Heart left ventricle (tissue), 16 donors: Measurements from ENCODE around the gene HNRNPL. TPM values are rescaled to one million over a fixed set of nuclear protein-coding genes. Genes with fewer than 3 reads are reported as not detected.
"Not testable (repeated sequence)": the region's sequence is repeated elsewhere in the genome, so short reads cannot be mapped to it uniquely, and the experiment has no call there.

Source experiments
- ATAC-seq, 4 donors: fragments of 200-7000 bp; cut with Tn5 transposase; one replicate each; pipeline ENCODE4 v1.9.1; 2020 to 2022; ENCODE audit warnings: moderate library complexity in 4 of 4, mild to moderate bottlenecking in 3 of 4, moderate number of reproducible peaks in 1 of 4
- DNase-seq, 5 donors: peaks; one replicate each; pipeline ENCODE4 v3.0.0-alpha.2; 2020
- H3K27ac ChIP-seq, 12 donors: fragments of 200-600 bp; sonication (generic) in 4 of 12; one replicate each; pipeline versions ENCODE4 v1.5.0 to v1.8.0; 2016 to 2022; ENCODE audit warnings: mild to moderate bottlenecking in 2 of 12
- H3K27me3 ChIP-seq, 9 donors: fragments of 200-600 bp; sonication (generic) in 2 of 9; one replicate each; pipeline versions ENCODE4 v1.5.1 to v1.8.0; 2016 to 2022; ENCODE audit warnings: mild to moderate bottlenecking in 3 of 9
- H3K36me3 ChIP-seq, 9 donors: fragments of 200-600 bp; sonication (generic) in 2 of 9; one replicate each; pipeline versions ENCODE4 v1.5.0 to v1.8.0; 2018 to 2022; ENCODE audit warnings: mild to moderate bottlenecking in 2 of 9
- H3K4me1 ChIP-seq, 12 donors: fragments of 200-600 bp; sonication (generic) in 4 of 12; one replicate each; pipeline versions ENCODE4 v1.5.0 to v1.8.0; 2016 to 2022; ENCODE audit warnings: mild to moderate bottlenecking in 3 of 12
- H3K4me3 ChIP-seq, 12 donors: fragments of 200-600 bp; sonication (generic) in 4 of 12; one replicate each; pipeline versions ENCODE4 v1.5.0 to v1.8.0; 2017 to 2022; ENCODE audit warnings: mild to moderate bottlenecking in 9 of 12, moderate library complexity in 4 of 12
- H3K9me3 ChIP-seq, 12 donors: fragments of 200-600 bp; sonication (generic) in 4 of 12; one replicate each; pipeline versions ENCODE4 v1.5.0 to v1.8.0; 2016 to 2022; ENCODE audit warnings: mild to moderate bottlenecking in 1 of 12
- CTCF ChIP-seq, 12 donors: fragments of 200-600 bp; sonication (generic) in 4 of 12; IDR thresholded peaks; one replicate each; pipeline versions ENCODE4 v1.5.0 to v1.8.0; 2018 to 2022; ENCODE audit warnings: antibody characterized with exemption in 12 of 12, mild to moderate bottlenecking in 5 of 12
- POLR2A ChIP-seq, 2 donors: fragments of 450-650 bp; IDR thresholded peaks; one replicate each; pipeline ENCODE4 v1.6.1; 2017; ENCODE audit warnings: antibody characterized with exemption in 2 of 2, mild to moderate bottlenecking in 2 of 2, moderate library complexity in 2 of 2
- WGBS, 4 donors: extraction: QIAGEN DNeasy Blood & Tissue Kit in 2 of 4; methylation state at CpG; one replicate each; pipeline versions ENCODE4 v1.1.5 to v1.1.7; 2013 to 2018; 5-methylcytosine and 5-hydroxymethylcytosine counted together
- intact Hi-C, 10 donors: fragments of 100-400 bp; cut with DNase I; formaldehyde crosslinking; loops; one replicate each; pipeline versions ENCODE4 v1.11.1 to v1.14.2; 2022
- polyA plus RNA-seq, 2 donors: library from polyadenylated mRNA; stranded (reverse); fragments of 200-250 nt; gene quantifications; one replicate each; pipeline ENCODE4 v1.2.3, GENCODE V29; 2013
- total RNA-seq, 9 donors: library from RNA; depleted of rRNA in 2 of 9; stranded (reverse); fragments of >200 nt in 2 of 9; fragmentation: NEBNext Ultra II Directional in 3 of 9; extraction: Animal tissue kit (Norgen Biotek cat#: 25700) in 3 of 9; gene quantifications; one replicate each; pipeline versions ENCODE4 v1.1.0 to v1.2.4, GENCODE V29; 2016 to 2023
- donor health status: ischemic (EF 13 %, LVEDD 7.1; RV severe dilation, severe dysfunction).
- donor health status: healthy with polysubstance abuse.
- donor health status: DM: no; HTN: yes; CAD: no.
- donor health status: DM: no; HTN: no; CAD: no.
- donor health status: ischemic (EF 25% LVEDD 6.9; RV normal size, moderate dysfunction).
- donor health status: ischemic (EF 25% LVEDD 5.7; RV mildly dilated, moderate dysfunction).
- donor health status: healthy.
- donor health status: DM: yes; HTN: yes; CAD: no.
- donor health status: ischemic (EF 35%, LVEDD 5.7; RV mildly dilated, moderate dysfunction).
- donor health status: nonischemic (EF 11% LVEDD 7.7; RV severe dilation, severe dysfunction).
- donor health status: DM: yes; HTN: yes; CAD: no.
- donor health status: PGD.
- donor health status: ischemic (EF 29% LVEDD 5.4; RV normal size, mild dysfunction).
- donor health status: nonischemic (EF 23%, LVEDD 6.1; RV moderate dilation, normal function).

HNRNPL gene
- total and polyA plus RNA-seq, 11 donors, result 93.6 to 256 (median 149) TPM

GRCh38 chr19:38800577-38801347, 49.0 kb downstream of the HNRNPL start:
- intact Hi-C loops, result loop anchor here in 2 of 10 donors (10.0 kb wide), 2 partner anchors 46 to 66 kb away; no protein-coding TSS in a partner anchor
- WGBS, 4 donors, result 90 to 96% (median 92%) methylated on average over 5 of the region's 5 CpGs
- no peak for DNase-seq

GRCh38 chr19:38799104-38799503, 50.7 kb downstream of the HNRNPL start:
- DNase-seq, result no peak
- no peak overlapping the region for H3K27ac ChIP-seq
- intact Hi-C loops, result no loop called here
- TF ChIP-seq CTCF (IDR thresholded peaks at IDR 0.05) (no peak), POLR2A (IDR thresholded peaks at IDR 0.05) (no peak)
- no peaks in the 10 kb centered on the region for H3K27me3 ChIP-seq
- H3K4me1 ChIP-seq, result no peaks in the 10 kb centered on the region
- H3K9me3 ChIP-seq, result no peaks in the 10 kb centered on the region
- no peaks in the 10 kb centered on the region for H3K36me3 ChIP-seq
- ATAC-seq, result no peak
- no peak overlapping the region for H3K4me3 ChIP-seq
- WGBS, 4 donors, result 91 to 95% (median 93%) methylated on average over 10 of the region's 10 CpGs

More at GRCh38 chr19:38800577-38801347, 49.0 kb downstream of the HNRNPL start:
- no peaks in the 10 kb centered on the region for H3K27me3 ChIP-seq
- no peak for TF ChIP-seq POLR2A (IDR thresholded peaks at IDR 0.05)
- TF ChIP-seq CTCF (IDR thresholded peaks at IDR 0.05), result no peak
- no peak overlapping the region for H3K27ac ChIP-seq
- H3K4me3 ChIP-seq, result no peak overlapping the region
- no peaks in the 10 kb centered on the region for H3K36me3 ChIP-seq
- H3K9me3 ChIP-seq, result no peaks in the 10 kb centered on the region
- ATAC-seq, result no peak
- peaks cover 0 to 6% (median 0%) of the 10 kb centered on the region in 12 donors for H3K4me1 ChIP-seq

GRCh38 chr19:38797781-38798180, 52.0 kb downstream of the HNRNPL start:
- ATAC-seq, DNase-seq, H3K27me3 ChIP-seq, H3K4me3 ChIP-seq, H3K27ac ChIP-seq, H3K36me3 ChIP-seq, H3K4me1 ChIP-seq, H3K9me3 ChIP-seq, intact Hi-C loops: not testable (repeated sequence)
- 92 to 93% methylated on average over 27 to 32 of the region's 33 CpGs; no CpG with 5 or more reads in 2 of the 4 donors for WGBS, 4 donors

GRCh38 chr19:38796154-38796553, 53.6 kb downstream of the HNRNPL start:
- TF ChIP-seq POLR2A (IDR thresholded peaks at IDR 0.05), result no peak
- no peak for TF ChIP-seq CTCF (IDR thresholded peaks at IDR 0.05)
- no peak for ATAC-seq
- Histone ChIP-seq H3K36me3 (no peaks in the 10 kb centered on the region), H3K27ac (no peak overlapping the region), H3K4me1 (peaks cover 0 to 5% (median 0%) of the 10 kb centered on the region in 12 donors), H3K27me3 (no peaks in the 10 kb centered on the region), H3K9me3 (no peaks in the 10 kb centered on the region), H3K4me3 (no peak overlapping the region)
- WGBS, 4 donors, result 64 to 95% (median 85%) methylated on average over 2 of the region's 2 CpGs
- intact Hi-C loops, result no loop called here
- DNase-seq, result no peak
